ENCODE data around the gene SASH1. TPM values are rescaled to one million over a fixed set of nuclear protein-coding genes. Genes with fewer than 3 reads are reported as not detected.

The SASH1 gene
- total RNA-seq, 3 donors from 2014 or later = 107 to 304 (median 145) TPM

- intact Hi-C loops (cut with DNase I; ENCODE audit: low total_unique reads) = no loop called here
- H3K27ac ChIP-seq = no peak overlapping the region
- peaks cover 0 to 12% of the 10 kb centered on the region in 2 donors for H3K4me1 ChIP-seq
- H3K36me3 ChIP-seq = no peaks in the 10 kb centered on the region
- no peaks in the 10 kb centered on the region for H3K27me3 ChIP-seq
- no peak overlapping the region for H3K4me3 ChIP-seq
- DNase-seq (ENCODE audit: low spot score in 2 of 2) = no peak
- TF ChIP-seq POLR2AphosphoS5 (IDR thresholded peaks at IDR 0.05) (no peak), POLR2A (IDR thresholded peaks at IDR 0.05) (no peak)
- TF ChIP-seq, protein P1, sequence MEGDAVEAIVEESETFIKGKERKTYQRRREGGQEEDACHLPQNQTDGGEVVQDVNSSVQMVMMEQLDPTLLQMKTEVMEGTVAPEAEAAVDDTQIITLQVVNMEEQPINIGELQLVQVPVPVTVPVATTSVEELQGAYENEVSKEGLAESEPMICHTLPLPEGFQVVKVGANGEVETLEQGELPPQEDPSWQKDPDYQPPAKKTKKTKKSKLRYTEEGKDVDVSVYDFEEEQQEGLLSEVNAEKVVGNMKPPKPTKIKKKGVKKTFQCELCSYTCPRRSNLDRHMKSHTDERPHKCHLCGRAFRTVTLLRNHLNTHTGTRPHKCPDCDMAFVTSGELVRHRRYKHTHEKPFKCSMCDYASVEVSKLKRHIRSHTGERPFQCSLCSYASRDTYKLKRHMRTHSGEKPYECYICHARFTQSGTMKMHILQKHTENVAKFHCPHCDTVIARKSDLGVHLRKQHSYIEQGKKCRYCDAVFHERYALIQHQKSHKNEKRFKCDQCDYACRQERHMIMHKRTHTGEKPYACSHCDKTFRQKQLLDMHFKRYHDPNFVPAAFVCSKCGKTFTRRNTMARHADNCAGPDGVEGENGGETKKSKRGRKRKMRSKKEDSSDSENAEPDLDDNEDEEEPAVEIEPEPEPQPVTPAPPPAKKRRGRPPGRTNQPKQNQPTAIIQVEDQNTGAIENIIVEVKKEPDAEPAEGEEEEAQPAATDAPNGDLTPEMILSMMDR (IDR thresholded peaks at IDR 0.05) = no peak
- no peaks in the 10 kb centered on the region for H3K9me3 ChIP-seq
These were observed 116.6 kb downstream of the SASH1 start for GRCh38 chr6:148459238-148459637.

- Histone ChIP-seq H3K27me3 (no peaks in the 10 kb centered on the region), H3K27ac (no peak overlapping the region)
- intact Hi-C loops (cut with DNase I; ENCODE audit: low total_unique reads) = no loop called here
These were observed 118.4 kb downstream of the SASH1 start for GRCh38 chr6:148460876-148461646.

DNA sequence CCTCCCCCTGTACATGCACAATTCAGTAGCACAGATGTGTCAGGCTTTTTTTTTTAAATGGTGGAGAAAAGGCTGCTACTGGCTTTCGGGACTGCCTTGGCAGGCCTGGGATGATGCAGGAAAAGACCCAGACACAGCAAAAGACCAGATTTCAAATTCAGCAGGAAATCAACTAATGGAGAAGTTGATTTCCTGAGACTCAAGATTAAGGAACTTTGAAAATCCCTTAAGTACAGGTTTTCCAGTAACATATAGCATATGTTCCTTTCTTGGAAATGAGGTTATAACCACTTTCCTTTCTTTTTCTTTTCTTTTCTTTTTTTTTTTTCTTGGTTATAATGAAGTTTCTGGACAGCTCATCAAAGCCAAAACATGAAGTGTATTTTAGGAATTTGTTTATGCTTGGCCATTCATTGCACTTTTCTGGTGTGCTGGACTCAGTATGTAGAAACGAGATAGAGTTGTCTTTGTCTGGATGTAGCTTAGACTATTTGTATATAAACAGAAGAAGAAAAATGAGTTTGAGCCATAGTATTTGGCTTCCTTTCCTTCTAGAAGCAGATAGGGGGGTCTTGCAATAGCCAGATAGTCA, 119.4 kb downstream of the SASH1 start:
- TF ChIP-seq POLR2AphosphoS5 (IDR thresholded peaks at IDR 0.05) (no peak), POLR2A (IDR thresholded peaks at IDR 0.05) (no peak)
- TF ChIP-seq, protein P1 (IDR thresholded peaks at IDR 0.05) = no peak
- intact Hi-C loops (cut with DNase I; ENCODE audit: low total_unique reads) = no loop called here
- no peak overlapping the region for H3K4me3 ChIP-seq
- H3K36me3 ChIP-seq = no peaks in the 10 kb centered on the region
- no peaks in the 10 kb centered on the region for H3K9me3 ChIP-seq
- H3K27ac ChIP-seq = peak overlapping the region in 1 of 2 donors; percentile 26
- H3K4me1 ChIP-seq = peaks cover 0 to 12% of the 10 kb centered on the region in 2 donors
- no peak for DNase-seq (ENCODE audit: low spot score in 2 of 2)
- H3K27me3 ChIP-seq = no peaks in the 10 kb centered on the region

More at GRCh38 chr6:148460876-148461646, 118.4 kb downstream of the SASH1 start:
- H3K4me1 ChIP-seq = peaks cover 0 to 12% of the 10 kb centered on the region in 2 donors
- H3K9me3 ChIP-seq = no peaks in the 10 kb centered on the region
- no peaks in the 10 kb centered on the region for H3K36me3 ChIP-seq
- TF ChIP-seq POLR2A (IDR thresholded peaks at IDR 0.05) (no peak), POLR2AphosphoS5 (IDR thresholded peaks at IDR 0.05) (no peak)
- TF ChIP-seq, protein P1 (IDR thresholded peaks at IDR 0.05) = no peak
- no peak for DNase-seq (ENCODE audit: low spot score in 2 of 2)
- H3K4me3 ChIP-seq = no peak overlapping the region

- H3K9me3 ChIP-seq = no peaks in the 10 kb centered on the region
- H3K27ac ChIP-seq = peak overlapping the region; percentile 4 to 56
- H3K27me3 ChIP-seq = no peaks in the 10 kb centered on the region
- intact Hi-C loops (cut with DNase I; ENCODE audit: low total_unique reads) = no loop called here
- no peak overlapping the region for H3K4me3 ChIP-seq
- no peak for DNase-seq (ENCODE audit: low spot score in 2 of 2)
- no peaks in the 10 kb centered on the region for H3K36me3 ChIP-seq
- H3K4me1 ChIP-seq = peaks cover 0 to 12% of the 10 kb centered on the region in 2 donors
- TF ChIP-seq POLR2AphosphoS5 (IDR thresholded peaks at IDR 0.05) = no peak
- TF ChIP-seq, protein P1 (IDR thresholded peaks at IDR 0.05) = no peak
- no peak for TF ChIP-seq POLR2A (IDR thresholded peaks at IDR 0.05)
These were observed 121.0 kb downstream of the SASH1 start for GRCh38 chr6:148463671-148464070.
